GM10248 (cell line): Measurements from ENCODE around the gene ERMP1.
A peak's percentile ranks its signal among the peaks of the same experiment; 100 is the strongest.
"Not testable (repeated sequence)": the region's sequence is repeated elsewhere in the genome, so short reads cannot be mapped to it uniquely, and the experiment has no call there.

Experiments
- CTCF ChIA-PET: fragments of 300-600 bp; sonication (Branson Sonifier 250); formaldehyde crosslinking; extraction: SDS; loops from one replicate; lab custom pipeline; 2021; ENCODE audit warnings: antibody characterized with exemption; lab: Yijun Ruan, JAX
- POLR2A ChIA-PET: fragments of 350-650 bp; sonication (Branson Sonifier 250); formaldehyde crosslinking; extraction: SDS; loops from one replicate; lab custom pipeline; 2020; ENCODE audit warnings: antibody characterized with exemption; lab: Yijun Ruan, JAX
- DNase-seq: peaks from one replicate; pipeline ENCODE4 v3.0.0; 2012; ENCODE audit errors: extremely low spot score
- CTCF ChIP-seq: IDR thresholded peaks from 2 replicates; pipeline ENCODE4 v1.5.1; 2012; ENCODE audit warnings: mild to moderate bottlenecking, low read depth; ENCODE audit errors: extremely low read depth, missing control alignments, control extremely low read depth

ERMP1 gene

GRCh38 chr9:5832538-5833529, at the start of gene ERMP1:
Gene ERMP1, minus strand, starts transcription at chr9:5833117. Its CDS starts 90 bp downstream, at chr9:5833027.
- peak; percentile 97 for TF ChIP-seq CTCF
- peak; percentile 89 for DNase-seq
- ChIA-PET POLR2A (interaction anchor here (0.6 kb wide), 1 partner anchor 602 kb away, joined by 3 read pairs; no protein-coding TSS in a partner anchor), CTCF (interaction anchor here (0.6 to 7.0 kb wide), 43 partner anchors 8 to 1233 kb away, joined by 3 to 75 read pairs (median 5); partner anchors contain the start of gene RIC1)

- DNase-seq, POLR2A ChIA-PET: not testable (repeated sequence)
- CTCF ChIA-PET, result interaction anchor here (1.4 to 2.2 kb wide), 3 partner anchors 12 to 424 kb away, joined by 4 to 7 read pairs (median 5); no protein-coding TSS in a partner anchor
Observed at GRCh38 chr9:5882244-5883012, 49.5 kb upstream of the ERMP1 start.

GRCh38 chr9:5879419-5880181, 46.7 kb upstream of the ERMP1 start:
- CTCF ChIA-PET, result interaction anchor here (0.7 to 2.7 kb wide), 4 partner anchors 9 to 17 kb away, joined by 3 to 6 read pairs (median 4); no protein-coding TSS in a partner anchor
- DNase-seq, result no peak

GRCh38 chr9:5876711-5877110, 43.8 kb upstream of the ERMP1 start:
- ChIA-PET POLR2A (no interaction called here), CTCF (interaction anchor here (2.5 to 3.8 kb wide), 2 partner anchors 10 to 177 kb away, joined by 6 to 35 read pairs; no protein-coding TSS in a partner anchor)
- DNase-seq, result no peak
- no peak for TF ChIP-seq CTCF

More at GRCh38 chr9:5879419-5880181, 46.7 kb upstream of the ERMP1 start:
- TF ChIP-seq CTCF, result no peak
- POLR2A ChIA-PET, result no interaction called here

- POLR2A ChIA-PET, result no interaction called here
- peak; percentile 44 for DNase-seq
- TF ChIP-seq CTCF, result no peak
- CTCF ChIA-PET, result interaction anchor here (0.7 to 3.8 kb wide), 3 partner anchors 11 to 178 kb away, joined by 3 to 35 read pairs (median 6); no protein-coding TSS in a partner anchor
Observed at GRCh38 chr9:5876026-5876425, 43.1 kb upstream of the ERMP1 start.

- no peak for TF ChIP-seq CTCF
- ChIA-PET POLR2A (no interaction called here), CTCF (interaction anchor here (1.1 to 6.7 kb wide), 4 partner anchors 10 to 180 kb away, joined by 3 to 61 read pairs (median 4); no protein-coding TSS in a partner anchor)
- no peak for DNase-seq
Observed at GRCh38 chr9:5874048-5874447, 41.1 kb upstream of the ERMP1 start.
